GM21723 (cell line): ENCODE measurements around the gene CACNG3.
"Not testable (repeated sequence)": the region's sequence is repeated elsewhere in the genome, so short reads cannot be mapped to it uniquely, and the experiment has no call there.

Source experiments
- ATAC-seq: cut with Tn5 transposase; IDR thresholded peaks from one replicate; pipeline ENCODE4 v1.9.1; 2021; ENCODE audit warnings: mild to moderate bottlenecking, moderate library complexity; ENCODE audit not compliant: unreplicated experiment

Gene CACNG3

GRCh38 chr16:24275413-24275812 lies 19.3 kb downstream of the CACNG3 start:
- no peak for ATAC-seq

GRCh38 chr16:24279982-24280515 lies 23.9 kb downstream of the CACNG3 start:
- ATAC-seq, result no peak

GRCh38 chr16:24281466-24281865 lies 25.3 kb downstream of the CACNG3 start:
- ATAC-seq, result no peak

- no peak for ATAC-seq
These were observed 26.0 kb downstream of the CACNG3 start for GRCh38 chr16:24282141-24282540.

GRCh38 chr16:24286741-24287405 lies 30.7 kb downstream of the CACNG3 start:
- ATAC-seq, result no peak

- ATAC-seq, result no peak
These were observed 32.4 kb downstream of the CACNG3 start for GRCh38 chr16:24288516-24288915.

- ATAC-seq, result no peak
These were observed 33.1 kb downstream of the CACNG3 start for GRCh38 chr16:24289166-24289700.

- ATAC-seq, result no peak
These were observed 35.8 kb downstream of the CACNG3 start for GRCh38 chr16:24291932-24292331.

- ATAC-seq, result no peak
These were observed 38.0 kb downstream of the CACNG3 start for GRCh38 chr16:24294131-24294530.

GRCh38 chr16:24297375-24297774 lies 41.2 kb downstream of the CACNG3 start:
- no peak for ATAC-seq

- no peak for ATAC-seq
These were observed 42.5 kb downstream of the CACNG3 start for GRCh38 chr16:24298548-24299167.

GRCh38 chr16:24300750-24301149 lies 44.6 kb downstream of the CACNG3 start:
- not testable (repeated sequence) for ATAC-seq

- no peak for ATAC-seq
These were observed 46.5 kb downstream of the CACNG3 start for GRCh38 chr16:24302636-24303035.

- no peak for ATAC-seq
These were observed 52.1 kb downstream of the CACNG3 start for GRCh38 chr16:24308200-24308599.

- ATAC-seq, result no peak
These were observed 53.4 kb downstream of the CACNG3 start for GRCh38 chr16:24309258-24310142.

GRCh38 chr16:24315343-24315742 lies 59.2 kb downstream of the CACNG3 start:
- ATAC-seq, result no peak

- ATAC-seq, result no peak
These were observed 62.5 kb downstream of the CACNG3 start for GRCh38 chr16:24318680-24319079.

GRCh38 chr16:24319126-24319814 lies 63.1 kb downstream of the CACNG3 start:
- ATAC-seq, result no peak

GRCh38 chr16:24322106-24322505 lies 66.0 kb downstream of the CACNG3 start:
- no peak for ATAC-seq

GRCh38 chr16:24324421-24324820 lies 68.3 kb downstream of the CACNG3 start:
- no peak for ATAC-seq
